ENCODE measurements around the gene TENM3.

TENM3 gene

DNA sequence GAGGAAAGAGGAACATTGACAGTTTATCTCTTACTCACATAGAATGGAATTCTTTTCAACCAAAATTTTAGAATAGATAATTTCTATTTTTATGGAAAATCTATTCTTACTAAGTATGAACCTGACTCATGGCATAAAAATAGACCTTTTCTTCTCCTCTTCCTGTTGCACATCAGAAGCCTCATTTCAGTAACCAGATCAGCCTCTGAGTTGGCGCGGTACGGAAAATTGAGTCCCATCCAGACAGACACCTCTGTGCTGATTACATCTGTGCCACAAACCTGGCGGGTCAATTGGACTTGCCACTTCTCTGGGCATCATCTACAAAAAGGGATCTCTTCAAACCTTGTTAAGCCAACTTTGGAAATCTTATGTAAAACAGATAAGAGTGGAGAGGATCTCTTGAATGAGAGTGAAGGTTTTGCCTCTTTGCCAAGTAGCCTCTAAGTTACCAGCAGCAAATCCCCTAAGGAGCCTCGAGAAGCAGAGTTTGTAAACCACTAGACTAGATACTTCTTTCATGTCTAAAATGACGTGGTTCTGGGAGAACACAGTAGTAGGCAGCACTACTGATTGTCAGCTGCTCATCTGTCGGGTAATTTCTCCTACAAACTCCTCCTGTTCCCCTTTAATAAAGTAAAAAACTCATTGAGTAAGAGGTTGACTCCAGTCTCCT lies 37.4 kb downstream of the TENM3 start:
- DNase-seq (ENCODE audit: extremely low read depth, low read depth), result no peak

DNA sequence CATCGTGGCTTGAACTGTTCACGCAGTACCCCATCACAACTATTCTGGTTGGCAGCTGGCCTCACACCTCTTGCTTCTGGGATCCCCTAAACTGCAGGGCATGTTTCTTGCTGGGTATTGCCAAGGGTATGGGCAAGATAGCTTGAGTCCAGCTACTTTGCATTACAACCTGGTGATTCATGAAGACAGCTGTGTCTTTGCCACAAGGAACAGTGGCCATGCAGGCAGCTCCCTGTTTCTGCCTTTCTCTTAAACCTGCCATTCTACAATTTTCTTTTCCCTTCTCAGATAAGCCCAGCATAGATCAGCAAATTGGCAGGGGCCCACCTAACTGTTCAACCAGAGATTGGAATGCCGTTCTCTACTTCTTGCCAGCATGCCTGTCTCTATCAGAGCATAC lies 42.8 kb downstream of the TENM3 start:
- DNase-seq (ENCODE audit: extremely low read depth, low read depth), result no peak
- TF ChIP-seq, protein P1, sequence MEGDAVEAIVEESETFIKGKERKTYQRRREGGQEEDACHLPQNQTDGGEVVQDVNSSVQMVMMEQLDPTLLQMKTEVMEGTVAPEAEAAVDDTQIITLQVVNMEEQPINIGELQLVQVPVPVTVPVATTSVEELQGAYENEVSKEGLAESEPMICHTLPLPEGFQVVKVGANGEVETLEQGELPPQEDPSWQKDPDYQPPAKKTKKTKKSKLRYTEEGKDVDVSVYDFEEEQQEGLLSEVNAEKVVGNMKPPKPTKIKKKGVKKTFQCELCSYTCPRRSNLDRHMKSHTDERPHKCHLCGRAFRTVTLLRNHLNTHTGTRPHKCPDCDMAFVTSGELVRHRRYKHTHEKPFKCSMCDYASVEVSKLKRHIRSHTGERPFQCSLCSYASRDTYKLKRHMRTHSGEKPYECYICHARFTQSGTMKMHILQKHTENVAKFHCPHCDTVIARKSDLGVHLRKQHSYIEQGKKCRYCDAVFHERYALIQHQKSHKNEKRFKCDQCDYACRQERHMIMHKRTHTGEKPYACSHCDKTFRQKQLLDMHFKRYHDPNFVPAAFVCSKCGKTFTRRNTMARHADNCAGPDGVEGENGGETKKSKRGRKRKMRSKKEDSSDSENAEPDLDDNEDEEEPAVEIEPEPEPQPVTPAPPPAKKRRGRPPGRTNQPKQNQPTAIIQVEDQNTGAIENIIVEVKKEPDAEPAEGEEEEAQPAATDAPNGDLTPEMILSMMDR (IDR thresholded peaks at IDR 0.05; ENCODE audit: low read depth, low read length), result no peak

More for the DNA sequence above, 37.4 kb downstream of the TENM3 start:
- TF ChIP-seq, protein P1 (IDR thresholded peaks at IDR 0.05; ENCODE audit: low read depth, low read length), result no peak

DNA sequence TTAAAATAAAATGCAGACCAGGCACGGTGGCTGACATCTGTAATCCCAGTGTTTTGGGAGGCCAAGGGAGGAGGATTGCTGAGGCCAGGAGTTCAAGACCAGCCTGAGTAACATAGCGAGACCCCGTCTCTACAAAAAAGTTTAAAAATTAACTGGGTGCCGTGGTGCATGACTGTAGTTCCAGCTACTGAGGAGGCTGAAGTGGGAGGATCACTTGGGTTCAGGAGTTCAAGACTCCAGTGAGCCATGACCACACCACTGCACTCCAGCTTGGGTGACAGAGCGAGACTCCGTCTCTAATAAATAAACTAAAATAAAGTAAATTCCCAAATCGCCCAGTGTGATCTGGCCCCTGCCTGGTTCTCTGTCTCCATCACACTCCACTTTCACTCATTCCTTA lies 43.7 kb downstream of the TENM3 start:
- TF ChIP-seq, protein P1 (IDR thresholded peaks at IDR 0.05; ENCODE audit: low read depth, low read length), result no peak
- no peak for DNase-seq (ENCODE audit: extremely low read depth, low read depth)

- TF ChIP-seq, protein P1 (IDR thresholded peaks at IDR 0.05; ENCODE audit: low read depth, low read length), result no peak
Observed at GRCh38 chr4:182288534-182288933, 45.3 kb downstream of the TENM3 start.

GRCh38 chr4:182289809-182290208 lies 46.6 kb downstream of the TENM3 start:
- TF ChIP-seq, protein P1 (IDR thresholded peaks at IDR 0.05; ENCODE audit: low read depth, low read length), result no peak
- no peak for DNase-seq (ENCODE audit: extremely low read depth, low read depth)

More at GRCh38 chr4:182288534-182288933, 45.3 kb downstream of the TENM3 start:
- no peak for DNase-seq (ENCODE audit: extremely low read depth, low read depth)

DNA sequence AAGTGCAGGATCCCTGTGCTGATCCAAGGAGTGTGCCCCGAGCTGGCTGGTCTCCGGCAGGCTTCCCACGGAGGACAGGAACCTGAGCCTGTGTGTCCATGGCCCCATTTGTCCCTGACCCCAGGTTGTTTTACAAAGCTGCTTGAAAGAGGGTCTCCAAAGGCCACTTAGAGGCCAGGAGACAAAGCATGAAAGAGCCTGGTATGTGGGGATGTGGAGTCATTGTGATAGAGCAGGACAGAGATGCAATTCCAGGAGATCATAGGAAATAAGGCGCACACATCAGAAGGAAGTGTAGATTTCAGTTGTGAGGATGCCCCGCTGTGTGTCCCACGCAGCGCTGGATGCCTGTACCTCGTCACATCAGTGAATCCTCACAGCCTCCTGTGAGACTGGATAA lies 48.0 kb downstream of the TENM3 start:
- TF ChIP-seq, protein P1 (IDR thresholded peaks at IDR 0.05; ENCODE audit: low read depth, low read length), result no peak
- no peak for DNase-seq (ENCODE audit: extremely low read depth, low read depth)

GRCh38 chr4:182291597-182292270 lies 48.5 kb downstream of the TENM3 start:
- TF ChIP-seq, protein P1 (IDR thresholded peaks at IDR 0.05; ENCODE audit: low read depth, low read length), result no peak
- no peak for DNase-seq (ENCODE audit: extremely low read depth, low read depth)
